Gastroesophageal sphincter (tissue), 4 donors: ENCODE measurements around the gene FRMPD4. TPM values are rescaled to one million over a fixed set of nuclear protein-coding genes. Genes with fewer than 3 reads are reported as not detected.

Experiments
- ATAC-seq: fragments of 150-250 bp; one replicate; pipeline ENCODE4 v1.9.1; 2016; ENCODE audit warnings: mild to moderate bottlenecking, moderate library complexity
- H3K27ac ChIP-seq, 4 donors: fragments of 200-600 bp; sonication (generic) in 3 of 4; 1 replicate in 3 of 4; 2 replicates in 1 of 4; pipeline ENCODE4 v1.5.1; 2016 to 2019
- H3K27me3 ChIP-seq: fragments of 200-600 bp; sonication (generic); one replicate; pipeline ENCODE4 v1.5.1; 2019
- H3K36me3 ChIP-seq, 2 donors: fragments of 200-600 bp; sonication (generic); one replicate each; pipeline ENCODE4 v1.5.1; 2019; ENCODE audit warnings: control low read depth in 1 of 2
- H3K4me1 ChIP-seq, 3 donors: fragments of 200-600 bp; sonication (generic); 1 replicate in 2 of 3; 2 replicates in 1 of 3; pipeline ENCODE4 v1.5.1; 2016 to 2019; ENCODE audit warnings: control low read depth in 2 of 3
- H3K4me3 ChIP-seq, 2 donors: fragments of 200-600 bp; sonication (generic); one replicate each; pipeline ENCODE4 v1.5.1; 2019; ENCODE audit warnings: mild to moderate bottlenecking in 1 of 2, moderate library complexity in 1 of 2
- H3K9me3 ChIP-seq, 3 donors: fragments of 200-600 bp; sonication (generic); one replicate each; pipeline ENCODE4 v1.5.1; 2017 to 2019; ENCODE audit warnings: control low read depth in 2 of 3
- CTCF ChIP-seq, 4 experiments: fragments of 200-600 bp in 2 of 4; fragments of 450-650 bp in 2 of 4; sonication (generic) in 1 of 4; IDR thresholded peaks; one replicate each; pipeline ENCODE4 v1.5.1; 2017 to 2019; ENCODE audit warnings: antibody characterized with exemption in 4 of 4, mild to moderate bottlenecking in 2 of 4, moderate library complexity in 2 of 4
- EP300 ChIP-seq: sonication (generic); formaldehyde crosslinking; IDR thresholded peaks from one replicate; pipeline ENCODE4 v1.6.1; 2017; ENCODE audit warnings: antibody characterized with exemption, mild to moderate bottlenecking
- POLR2A ChIP-seq, 2 donors: fragments of 450-650 bp; IDR thresholded peaks; one replicate each; pipeline ENCODE4 v1.6.1; 2017; ENCODE audit warnings: antibody characterized with exemption in 2 of 2, mild to moderate bottlenecking in 2 of 2, moderate library complexity in 1 of 2
- POLR2AphosphoS5 ChIP-seq: sonication (generic); formaldehyde crosslinking; IDR thresholded peaks from one replicate; pipeline ENCODE4 v1.6.1; 2017; ENCODE audit warnings: antibody characterized with exemption
- WGBS, 2 donors: methylation state at CpG; one replicate each; pipeline ENCODE4 v1.1.5; 2018; ENCODE audit warnings: low coverage in 1 of 2; 5-methylcytosine and 5-hydroxymethylcytosine counted together
- total RNA-seq, 4 donors: library from RNA; depleted of rRNA; stranded (reverse); fragments of >200 nt; gene quantifications; one replicate each; pipeline ENCODE4 v1.1.0, GENCODE V29; 2016

FRMPD4 gene
- total RNA-seq, 4 donors from 2014 or later, result 0.31 to 2.1 (median 1.3) TPM; not detected in 1

GRCh38 chrX:12412561-12412960, 274.3 kb downstream of the FRMPD4 start:
- 100% methylated on average over 1 of the region's 1 CpG; no CpG with 5 or more reads in 1 of the 2 donors for WGBS, 2 donors
- ATAC-seq, result no peak
- H3K27me3 ChIP-seq, result no peaks in the 10 kb centered on the region

GRCh38 chrX:12419591-12419990, 281.3 kb downstream of the FRMPD4 start:
- no peak for ATAC-seq
- TF ChIP-seq POLR2AphosphoS5, result no peak
- no peak for TF ChIP-seq CTCF (IDR thresholded peaks at IDR 0.05)
- TF ChIP-seq POLR2A (IDR thresholded peaks at IDR 0.05), result no peak
- TF ChIP-seq EP300, result no peak
- no peak overlapping the region for H3K4me3 ChIP-seq
- H3K9me3 ChIP-seq, result no peaks in the 10 kb centered on the region
- H3K4me1 ChIP-seq, result no peaks in the 10 kb centered on the region
- 90% methylated on average over 2 to 4 of the region's 4 CpGs for WGBS, 2 donors
- no peak overlapping the region for H3K27ac ChIP-seq
- no peaks in the 10 kb centered on the region for H3K36me3 ChIP-seq
- no peaks in the 10 kb centered on the region for H3K27me3 ChIP-seq

More at GRCh38 chrX:12412561-12412960, 274.3 kb downstream of the FRMPD4 start:
- Histone ChIP-seq H3K4me1 (no peaks in the 10 kb centered on the region), H3K36me3 (no peaks in the 10 kb centered on the region), H3K4me3 (no peak overlapping the region), H3K27ac (no peak overlapping the region), H3K9me3 (no peaks in the 10 kb centered on the region)
- no peak for TF ChIP-seq POLR2A (IDR thresholded peaks at IDR 0.05)

- Histone ChIP-seq H3K27me3 (no peaks in the 10 kb centered on the region), H3K4me3 (no peak overlapping the region), H3K27ac (no peak overlapping the region), H3K4me1 (no peaks in the 10 kb centered on the region), H3K9me3 (no peaks in the 10 kb centered on the region), H3K36me3 (no peaks in the 10 kb centered on the region)
- TF ChIP-seq EP300 (no peak), POLR2A (IDR thresholded peaks at IDR 0.05) (no peak), POLR2AphosphoS5 (no peak), CTCF (IDR thresholded peaks at IDR 0.05) (no peak)
- ATAC-seq, result no peak
- 35 to 81% methylated on average over 4 to 5 of the region's 5 CpGs for WGBS, 2 donors
These were observed 283.6 kb downstream of the FRMPD4 start for GRCh38 chrX:12421918-12422317.

GRCh38 chrX:12423346-12423745, 285.1 kb downstream of the FRMPD4 start:
- Histone ChIP-seq H3K27me3 (no peaks in the 10 kb centered on the region), H3K4me1 (no peaks in the 10 kb centered on the region), H3K4me3 (no peak overlapping the region), H3K27ac (no peak overlapping the region), H3K36me3 (no peaks in the 10 kb centered on the region), H3K9me3 (no peaks in the 10 kb centered on the region)
- TF ChIP-seq EP300 (no peak), POLR2AphosphoS5 (no peak), POLR2A (IDR thresholded peaks at IDR 0.05) (no peak), CTCF (IDR thresholded peaks at IDR 0.05) (no peak)
- 55 to 71% methylated on average over 1 of the region's 1 CpG for WGBS, 2 donors
- no peak for ATAC-seq

GRCh38 chrX:12425496-12425895, 287.2 kb downstream of the FRMPD4 start:
- Histone ChIP-seq H3K36me3 (no peaks in the 10 kb centered on the region), H3K27ac (no peak overlapping the region), H3K4me3 (no peak overlapping the region), H3K27me3 (no peaks in the 10 kb centered on the region), H3K4me1 (no peaks in the 10 kb centered on the region), H3K9me3 (no peaks in the 10 kb centered on the region)
- no peak for TF ChIP-seq POLR2A (IDR thresholded peaks at IDR 0.05)
- TF ChIP-seq CTCF (IDR thresholded peaks at IDR 0.05), result no peak
- no peak for TF ChIP-seq POLR2AphosphoS5
- no peak for TF ChIP-seq EP300
- ATAC-seq, result no peak
- 83 to 92% methylated on average over 4 of the region's 4 CpGs for WGBS, 2 donors
